Spleen (tissue), 7 donors: Measurements from ENCODE around the gene DDRGK1.

Experiments
- POLR2A ChIP-seq, 3 donors: fragments of 450-650 bp; IDR thresholded peaks; one replicate each; pipeline ENCODE4 v1.5.1; 2017; ENCODE audit warnings: antibody characterized with exemption in 3 of 3, mild to moderate bottlenecking in 1 of 3
- POLR2AphosphoS5 ChIP-seq, 3 donors: sonication (generic); formaldehyde crosslinking; IDR thresholded peaks; one replicate each; pipeline ENCODE4 v1.5.1; 2017; ENCODE audit warnings: antibody characterized with exemption in 3 of 3
- TF ChIP-seq, protein P1 (sequence below), 11 experiments: fragments of 200-600 bp in 7 of 11; fragments of 450-650 bp in 4 of 11; sonication (generic) in 4 of 11; IDR thresholded peaks in 8 of 11; conservative IDR thresholded peaks in 3 of 11; 1 replicate in 7 of 11; 2 replicates in 4 of 11; pipeline versions ENCODE4 v1.4.0 to v1.8.0; 2016 to 2021; ENCODE audit warnings: antibody characterized with exemption in 11 of 11, inconsistent platforms in 4 of 11, mild to moderate bottlenecking in 1 of 11
- donor health status: DM: no; HTN: no; CAD: no; lungs with moderate emphysema.
- donor health status: DM: no; HTN: no; CAD: no.
- donor health status: DM: no; HTN: no; CAD: no.

DNA sequence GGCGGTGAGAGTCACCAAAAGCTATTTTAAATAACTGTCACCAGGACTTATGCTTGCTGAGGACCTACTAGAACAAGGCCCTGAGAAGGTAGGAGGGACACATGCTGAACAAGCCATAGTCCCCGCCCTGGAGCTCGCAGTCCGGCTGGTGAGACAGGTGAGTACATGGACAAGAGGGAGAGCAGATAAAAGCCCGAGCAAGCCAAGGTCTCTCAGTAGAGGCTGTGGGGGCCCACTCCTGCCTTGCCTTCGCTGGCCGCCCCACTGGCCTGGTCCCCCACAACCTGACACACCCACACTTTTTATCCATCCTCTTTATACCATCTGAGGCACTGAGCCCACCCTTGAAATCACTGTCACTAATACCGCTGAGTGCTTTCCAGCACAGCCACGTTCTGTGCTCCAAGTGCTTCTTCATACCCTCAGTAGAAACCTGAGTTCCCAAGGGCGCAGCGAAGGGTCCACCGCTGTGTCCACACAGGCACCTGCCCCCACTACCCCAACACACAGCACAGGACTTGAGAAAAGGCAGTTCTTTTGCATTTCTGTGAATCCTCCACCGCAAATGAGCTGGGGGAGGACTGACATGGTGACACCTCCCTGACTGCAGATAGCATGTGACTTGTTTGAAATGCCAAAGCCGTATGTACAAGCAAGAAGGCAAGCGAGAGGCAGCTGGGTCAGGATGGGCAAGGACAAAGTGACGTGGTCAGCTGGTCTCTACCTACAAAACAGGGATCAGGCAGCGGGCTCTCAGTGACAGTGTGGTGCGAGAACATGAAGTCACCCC lies 12.1 kb downstream of the DDRGK1 start:
- TF ChIP-seq POLR2AphosphoS5 (IDR thresholded peaks at IDR 0.05), result peak in 1 of 3 donors; percentile 8
- TF ChIP-seq, protein P1, sequence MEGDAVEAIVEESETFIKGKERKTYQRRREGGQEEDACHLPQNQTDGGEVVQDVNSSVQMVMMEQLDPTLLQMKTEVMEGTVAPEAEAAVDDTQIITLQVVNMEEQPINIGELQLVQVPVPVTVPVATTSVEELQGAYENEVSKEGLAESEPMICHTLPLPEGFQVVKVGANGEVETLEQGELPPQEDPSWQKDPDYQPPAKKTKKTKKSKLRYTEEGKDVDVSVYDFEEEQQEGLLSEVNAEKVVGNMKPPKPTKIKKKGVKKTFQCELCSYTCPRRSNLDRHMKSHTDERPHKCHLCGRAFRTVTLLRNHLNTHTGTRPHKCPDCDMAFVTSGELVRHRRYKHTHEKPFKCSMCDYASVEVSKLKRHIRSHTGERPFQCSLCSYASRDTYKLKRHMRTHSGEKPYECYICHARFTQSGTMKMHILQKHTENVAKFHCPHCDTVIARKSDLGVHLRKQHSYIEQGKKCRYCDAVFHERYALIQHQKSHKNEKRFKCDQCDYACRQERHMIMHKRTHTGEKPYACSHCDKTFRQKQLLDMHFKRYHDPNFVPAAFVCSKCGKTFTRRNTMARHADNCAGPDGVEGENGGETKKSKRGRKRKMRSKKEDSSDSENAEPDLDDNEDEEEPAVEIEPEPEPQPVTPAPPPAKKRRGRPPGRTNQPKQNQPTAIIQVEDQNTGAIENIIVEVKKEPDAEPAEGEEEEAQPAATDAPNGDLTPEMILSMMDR (IDR thresholded peaks at IDR 0.05 in 8 of 11, conservative IDR thresholded peaks at IDR 0.05 in 3 of 11), result no peak
- TF ChIP-seq POLR2A (IDR thresholded peaks at IDR 0.05), result no peak
